Activated naive CD4-positive, alpha-beta T cell treated with anti-CD3 and anti-CD28 coated beads, Interleukin-2, amount 10 ng/mL, durations not matched to agents 7 days and 5 days (primary cell): Measurements from ENCODE around the gene ACSF2.
A peak's percentile ranks its signal among the peaks of the same experiment; 100 is the strongest.

Source experiments
- CTCF ChIA-PET: fragments of 350-600 bp; sonication (Branson Sonifier 250); formaldehyde crosslinking; loops from one replicate; lab custom pipeline; 2021; ENCODE audit warnings: antibody characterized with exemption; lab: Charles Lee
- DNase-seq: peaks from one replicate; pipeline ENCODE4 v3.0.0-alpha.2; 2020
- H3K27ac Mint-ChIP-seq: one replicate; pipeline ENCODE4 v1.8.0; 2021; ENCODE audit warnings: mild to moderate bottlenecking, moderate library complexity, mixed read lengths
- H3K27me3 Mint-ChIP-seq: one replicate; pipeline ENCODE4 v1.8.0; 2021; ENCODE audit warnings: mild to moderate bottlenecking, mixed read lengths
- H3K36me3 Mint-ChIP-seq: one replicate; pipeline ENCODE4 v1.8.0; 2021; ENCODE audit warnings: mixed read lengths
- H3K4me1 Mint-ChIP-seq: one replicate; pipeline ENCODE4 v1.8.0; 2021; ENCODE audit warnings: mixed read lengths
- H3K4me3 Mint-ChIP-seq: one replicate; pipeline ENCODE4 v1.8.0; 2021; ENCODE audit warnings: mild to moderate bottlenecking, moderate library complexity, mixed read lengths
- H3K9me3 Mint-ChIP-seq: one replicate; pipeline ENCODE4 v1.8.0; 2021; ENCODE audit warnings: mixed read lengths

Gene ACSF2

DNA sequence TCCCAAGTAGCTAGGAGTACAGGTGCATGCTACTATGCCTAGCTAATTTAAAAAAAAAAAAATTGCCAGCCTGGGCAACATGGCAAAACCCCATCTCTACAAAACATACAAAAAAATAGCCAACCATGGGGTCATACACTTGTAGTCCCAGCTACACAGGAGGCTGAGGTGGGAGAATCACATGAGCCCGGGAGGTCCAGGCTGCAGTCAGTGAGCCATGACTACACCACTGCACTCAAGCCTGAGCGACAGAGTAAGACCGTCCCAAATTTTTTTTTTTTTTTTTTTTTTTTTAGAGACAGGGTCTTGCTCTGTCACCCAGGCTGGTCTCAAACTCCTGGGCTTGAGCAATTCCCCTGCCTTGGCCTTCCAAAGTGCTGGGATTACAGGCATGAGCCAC is 27.9 kb downstream of the ACSF2 start:
- peaks cover 4% of the 10 kb centered on the region for H3K4me1 Mint-ChIP-seq
- H3K27ac Mint-ChIP-seq = no peak overlapping the region
- DNase-seq = no peak
- CTCF ChIA-PET = no interaction called here
- H3K27me3 Mint-ChIP-seq = no peaks in the 10 kb centered on the region
- H3K4me3 Mint-ChIP-seq = no peak overlapping the region
- no peaks in the 10 kb centered on the region for H3K36me3 Mint-ChIP-seq
- H3K9me3 Mint-ChIP-seq = no peaks in the 10 kb centered on the region

DNA sequence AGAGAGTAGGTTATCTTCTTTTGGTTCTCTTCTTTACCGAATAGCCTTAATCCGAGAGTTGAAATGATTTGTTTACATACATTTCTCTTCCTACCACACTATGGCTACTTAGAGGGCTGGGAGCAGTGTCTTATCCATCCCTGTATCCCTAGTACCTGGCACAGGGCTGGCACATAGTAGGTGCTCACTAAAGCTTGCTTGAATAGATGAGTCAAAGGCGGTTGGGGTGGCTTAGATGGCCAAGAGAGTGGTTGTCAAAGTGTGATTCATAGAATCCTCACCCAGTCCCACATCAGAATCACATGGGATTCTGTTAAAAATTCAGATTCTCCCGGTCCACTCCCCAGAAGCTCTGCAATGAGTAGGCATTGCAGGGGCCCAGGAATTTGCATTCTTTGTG is 31.6 kb downstream of the ACSF2 start:
- CTCF ChIA-PET = interaction anchor here (1.1 kb wide), 2 partner anchors 9 to 23 kb away, joined by 3 to 4 read pairs; no protein-coding TSS in a partner anchor
- DNase-seq = no peak
- H3K36me3 Mint-ChIP-seq = no peaks in the 10 kb centered on the region
- H3K27me3 Mint-ChIP-seq = no peaks in the 10 kb centered on the region
- H3K27ac Mint-ChIP-seq = no peak overlapping the region
- no peak overlapping the region for H3K4me3 Mint-ChIP-seq
- no peaks in the 10 kb centered on the region for H3K9me3 Mint-ChIP-seq
- H3K4me1 Mint-ChIP-seq = no peaks in the 10 kb centered on the region

DNA sequence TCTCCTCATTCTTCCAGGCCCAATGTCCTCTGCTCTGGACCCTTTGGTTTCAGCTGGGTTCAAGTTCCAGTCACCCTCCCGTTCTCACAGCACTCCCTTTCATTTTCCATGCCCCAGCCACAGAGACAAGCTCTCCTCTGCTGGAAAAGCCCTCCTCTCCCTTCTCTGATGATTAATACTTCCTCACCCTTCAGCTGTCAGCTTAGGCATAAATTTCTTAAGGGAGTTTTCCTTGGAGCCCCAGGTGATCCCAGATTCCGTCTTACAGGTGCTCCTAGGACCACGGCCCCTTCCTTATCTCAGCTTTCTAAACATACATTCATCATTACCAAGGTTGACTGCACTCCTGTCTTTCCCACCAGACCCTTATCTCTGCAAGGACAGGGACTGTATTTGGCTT is 32.3 kb downstream of the ACSF2 start:
- no peaks in the 10 kb centered on the region for H3K27me3 Mint-ChIP-seq
- no peaks in the 10 kb centered on the region for H3K4me1 Mint-ChIP-seq
- H3K36me3 Mint-ChIP-seq = no peaks in the 10 kb centered on the region
- DNase-seq = no peak
- H3K9me3 Mint-ChIP-seq = no peaks in the 10 kb centered on the region
- CTCF ChIA-PET = no interaction called here
- H3K27ac Mint-ChIP-seq = no peak overlapping the region
- no peak overlapping the region for H3K4me3 Mint-ChIP-seq

DNA sequence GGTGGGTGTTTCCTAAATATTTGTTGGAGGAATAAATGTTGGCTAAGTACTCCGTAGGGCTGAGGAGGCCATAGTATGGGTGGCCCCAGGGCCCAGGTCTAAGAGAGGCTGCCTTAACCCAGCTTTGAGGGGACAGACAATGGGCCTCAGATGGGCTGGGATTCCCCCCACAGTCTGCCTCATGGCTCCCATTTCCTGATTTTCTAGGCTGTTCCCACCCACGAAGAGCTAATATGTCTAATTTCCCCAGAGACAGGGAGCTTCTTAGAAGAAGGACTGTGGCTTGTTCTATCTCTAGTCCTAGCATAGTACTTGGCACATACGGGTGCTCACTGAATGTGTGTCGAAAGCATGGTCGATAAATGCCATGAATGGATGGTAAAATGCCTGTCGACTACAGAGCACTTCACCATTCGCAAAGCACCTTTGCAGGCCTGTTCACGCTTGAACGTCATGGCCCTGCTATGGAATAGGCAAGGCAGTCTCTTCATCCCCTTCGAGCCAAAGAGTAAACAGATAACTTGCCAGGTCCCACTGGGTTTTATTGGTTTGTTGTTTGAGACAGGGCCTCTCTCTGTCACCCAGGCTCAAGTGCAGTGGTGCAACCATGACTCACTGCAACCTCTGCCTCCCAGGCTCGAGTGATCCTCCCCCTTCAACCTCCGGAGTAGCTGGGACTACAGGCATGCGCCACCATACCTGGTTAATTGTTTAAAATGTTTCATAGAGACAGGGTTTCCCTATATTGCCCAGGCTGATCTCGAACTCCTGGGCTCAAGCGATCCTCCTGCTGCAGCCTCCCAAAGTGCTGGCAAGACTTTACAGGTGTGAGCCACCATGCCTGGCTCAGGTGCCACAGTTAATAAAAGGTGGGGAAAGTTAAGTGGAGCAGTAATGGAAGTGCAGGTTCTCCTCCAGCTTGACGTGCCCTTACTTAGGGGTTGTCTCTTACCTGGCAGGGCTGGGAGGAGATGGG is 33.0 kb downstream of the ACSF2 start:
- DNase-seq = peak; percentile 14
- no peak overlapping the region for H3K27ac Mint-ChIP-seq
- CTCF ChIA-PET = no interaction called here

DNA sequence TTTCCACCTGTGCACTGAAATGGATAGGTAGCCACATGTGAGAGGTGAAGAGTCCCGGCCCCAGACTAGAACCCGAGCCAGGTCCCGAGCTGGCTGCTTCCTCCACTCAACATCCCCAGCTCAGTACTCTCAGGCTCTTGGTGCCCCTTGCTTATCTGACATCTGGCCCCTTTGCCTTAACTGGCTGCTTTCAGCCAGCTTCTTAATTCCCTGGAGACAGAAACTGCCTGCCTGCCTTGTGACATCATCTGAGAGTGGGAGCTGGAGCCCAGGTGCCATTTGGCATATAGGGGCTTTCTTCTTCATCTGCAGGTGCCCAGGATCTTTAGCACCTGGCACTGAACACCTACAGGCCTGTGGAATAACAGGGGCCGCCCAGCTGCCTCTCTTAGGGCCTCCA is 33.7 kb downstream of the ACSF2 start:
- CTCF ChIA-PET = no interaction called here
- Mint-ChIP-seq H3K4me1 (no peaks in the 10 kb centered on the region), H3K27ac (no peak overlapping the region), H3K4me3 (no peak overlapping the region), H3K36me3 (no peaks in the 10 kb centered on the region), H3K9me3 (no peaks in the 10 kb centered on the region), H3K27me3 (peaks cover 3% of the 10 kb centered on the region)
- peak; percentile 8 for DNase-seq

More for the DNA sequence above, 33.0 kb downstream of the ACSF2 start:
- no peak overlapping the region for H3K4me3 Mint-ChIP-seq
- H3K27me3 Mint-ChIP-seq = no peaks in the 10 kb centered on the region
- no peaks in the 10 kb centered on the region for H3K36me3 Mint-ChIP-seq
- no peaks in the 10 kb centered on the region for H3K4me1 Mint-ChIP-seq
- no peaks in the 10 kb centered on the region for H3K9me3 Mint-ChIP-seq

DNA sequence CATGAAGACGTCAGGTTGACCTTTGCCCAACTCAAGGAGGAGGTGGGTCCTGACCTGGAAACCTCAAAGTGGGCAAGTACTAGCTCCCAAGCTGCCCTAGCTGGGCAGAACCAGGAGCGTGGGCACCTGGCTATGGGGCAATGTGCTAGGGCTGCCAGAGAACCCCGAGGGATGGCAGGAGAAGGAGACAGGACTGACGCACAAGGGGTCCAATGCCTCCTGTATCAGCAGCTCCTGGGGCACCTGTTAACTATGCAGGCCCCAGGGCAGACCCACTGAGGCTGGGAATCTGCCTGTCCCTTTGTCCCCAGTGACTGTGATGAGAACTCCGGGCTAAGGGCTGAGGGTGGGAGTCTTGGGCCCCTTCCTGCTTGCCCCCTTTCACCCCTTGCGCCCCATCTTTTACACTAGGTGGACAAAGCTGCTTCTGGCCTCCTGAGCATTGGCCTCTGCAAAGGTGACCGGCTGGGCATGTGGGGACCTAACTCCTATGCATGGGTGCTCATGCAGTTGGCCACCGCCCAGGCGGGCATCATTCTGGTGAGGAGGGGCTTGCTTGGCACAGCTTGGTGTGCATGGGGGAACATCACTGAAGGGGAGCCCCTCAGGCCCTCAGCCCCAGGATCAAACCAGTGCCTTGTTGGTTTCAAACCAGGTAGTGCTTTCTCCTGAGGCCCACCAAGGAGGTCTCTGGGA is 35.0 kb downstream of the ACSF2 start:
- H3K4me1 Mint-ChIP-seq = no peaks in the 10 kb centered on the region
- CTCF ChIA-PET = no interaction called here
- DNase-seq = peak; percentile 8
- H3K4me3 Mint-ChIP-seq = no peak overlapping the region
- H3K9me3 Mint-ChIP-seq = no peaks in the 10 kb centered on the region
- H3K27ac Mint-ChIP-seq = no peak overlapping the region
- H3K27me3 Mint-ChIP-seq = peaks cover 13% of the 10 kb centered on the region
- no peaks in the 10 kb centered on the region for H3K36me3 Mint-ChIP-seq

DNA sequence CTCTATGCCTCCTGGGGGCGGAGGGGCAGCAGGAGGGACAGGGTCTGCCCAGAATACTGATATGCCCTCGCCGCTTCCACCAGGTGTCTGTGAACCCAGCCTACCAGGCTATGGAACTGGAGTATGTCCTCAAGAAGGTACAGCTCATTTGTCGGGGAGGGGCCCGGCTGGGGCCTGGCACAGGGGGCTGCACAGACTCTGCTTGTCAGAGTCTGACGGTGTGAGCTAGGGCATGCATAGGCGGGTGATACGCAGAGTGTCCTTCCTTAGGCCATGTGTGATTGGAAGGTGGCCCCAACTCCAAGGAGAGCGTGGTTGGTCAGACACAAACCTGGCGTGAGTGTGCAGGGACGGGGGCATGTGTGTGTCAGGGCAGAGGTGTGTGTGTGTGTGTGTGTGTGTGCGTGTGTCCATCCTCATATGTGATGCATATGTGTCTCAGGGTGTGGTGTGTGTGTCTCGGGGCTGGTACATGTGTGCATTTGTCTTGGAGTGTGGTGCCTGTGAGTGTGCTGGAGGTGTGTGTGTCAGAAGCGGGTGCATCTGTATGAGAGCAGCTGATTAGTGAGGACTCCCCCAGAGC is 35.6 kb downstream of the ACSF2 start:
- H3K36me3 Mint-ChIP-seq = no peaks in the 10 kb centered on the region
- no peak overlapping the region for H3K4me3 Mint-ChIP-seq
- H3K4me1 Mint-ChIP-seq = no peaks in the 10 kb centered on the region
- H3K27ac Mint-ChIP-seq = no peak overlapping the region
- H3K27me3 Mint-ChIP-seq = peaks cover 18% of the 10 kb centered on the region
- DNase-seq = no peak
- CTCF ChIA-PET = no interaction called here
- H3K9me3 Mint-ChIP-seq = no peaks in the 10 kb centered on the region

DNA sequence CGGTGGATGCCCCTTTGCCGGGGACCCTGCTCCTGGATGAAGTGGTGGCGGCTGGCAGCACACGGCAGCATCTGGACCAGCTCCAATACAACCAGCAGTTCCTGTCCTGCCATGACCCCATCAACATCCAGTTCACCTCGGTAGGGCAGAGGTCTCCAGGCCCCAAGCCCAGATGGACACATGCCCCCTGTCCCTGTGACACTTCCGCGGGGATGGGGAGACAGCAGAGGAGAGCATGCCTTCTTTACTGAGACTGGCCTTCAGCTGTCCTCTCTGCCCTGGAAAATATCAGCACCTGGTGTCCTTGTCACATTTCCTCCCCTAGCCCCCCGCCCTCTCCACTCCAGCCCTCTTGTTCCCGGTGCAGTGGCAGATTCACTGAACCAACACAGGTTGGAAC is 36.4 kb downstream of the ACSF2 start:
- CTCF ChIA-PET = no interaction called here
- Mint-ChIP-seq H3K9me3 (no peaks in the 10 kb centered on the region), H3K4me3 (no peak overlapping the region), H3K36me3 (no peaks in the 10 kb centered on the region), H3K27me3 (peaks cover 26% of the 10 kb centered on the region), H3K27ac (no peak overlapping the region), H3K4me1 (peaks cover under 1% of the 10 kb centered on the region)
- DNase-seq = peak; percentile 6

DNA sequence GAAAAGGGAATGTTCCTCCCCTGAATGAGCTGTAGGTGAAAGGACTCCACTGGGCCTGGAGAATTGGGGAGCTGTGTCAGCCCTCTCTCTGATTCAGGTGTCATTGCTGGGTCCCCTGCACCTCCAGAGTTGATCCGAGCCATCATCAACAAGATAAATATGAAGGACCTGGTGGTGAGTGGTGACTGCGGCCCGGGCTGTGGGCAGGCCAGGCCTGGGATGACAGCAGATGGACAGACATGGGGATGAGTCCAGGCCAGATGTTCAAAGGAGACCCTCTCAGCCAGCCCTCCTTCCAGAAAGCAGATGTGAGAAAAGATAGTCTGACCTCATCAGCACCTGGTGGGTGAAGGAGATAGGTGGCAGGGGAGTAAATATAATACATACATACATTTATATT is 38.1 kb downstream of the ACSF2 start:
- Mint-ChIP-seq H3K27ac (no peak overlapping the region), H3K27me3 (peaks cover 42% of the 10 kb centered on the region), H3K4me1 (peaks cover 8% of the 10 kb centered on the region), H3K36me3 (no peaks in the 10 kb centered on the region), H3K9me3 (no peaks in the 10 kb centered on the region), H3K4me3 (no peak overlapping the region)
- CTCF ChIA-PET = interaction anchor here (1.6 kb wide), 1 partner anchor 102 kb away, joined by 7 read pairs; no protein-coding TSS in a partner anchor
- DNase-seq = peak; percentile 18

DNA sequence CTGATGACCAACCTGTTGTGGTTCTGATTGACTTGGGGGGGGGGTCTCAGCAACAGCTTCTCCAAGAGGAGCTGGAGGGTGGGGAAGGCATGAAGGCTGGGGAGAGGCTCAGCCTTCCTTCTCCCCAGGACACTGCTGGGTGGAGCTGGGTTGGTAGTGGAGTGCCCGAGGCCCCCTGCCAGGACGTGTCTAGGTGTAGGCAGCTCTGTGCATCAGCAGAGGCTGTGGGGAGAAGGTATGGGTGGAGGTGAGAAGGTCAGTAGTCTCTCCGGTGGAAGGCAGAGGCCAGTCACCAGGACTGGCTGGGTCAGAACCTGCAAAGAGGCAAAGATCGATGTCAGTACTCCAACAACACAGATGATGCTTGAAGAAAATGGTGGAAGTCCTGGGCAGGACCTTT is 38.7 kb downstream of the ACSF2 start:
- peaks cover 8% of the 10 kb centered on the region for H3K4me1 Mint-ChIP-seq
- no peaks in the 10 kb centered on the region for H3K36me3 Mint-ChIP-seq
- peaks cover 48% of the 10 kb centered on the region for H3K27me3 Mint-ChIP-seq
- DNase-seq = peak; percentile 8
- H3K4me3 Mint-ChIP-seq = no peak overlapping the region
- no peak overlapping the region for H3K27ac Mint-ChIP-seq
- CTCF ChIA-PET = interaction anchor here (1.6 kb wide), 1 partner anchor 103 kb away, joined by 7 read pairs; no protein-coding TSS in a partner anchor
- no peaks in the 10 kb centered on the region for H3K9me3 Mint-ChIP-seq

DNA sequence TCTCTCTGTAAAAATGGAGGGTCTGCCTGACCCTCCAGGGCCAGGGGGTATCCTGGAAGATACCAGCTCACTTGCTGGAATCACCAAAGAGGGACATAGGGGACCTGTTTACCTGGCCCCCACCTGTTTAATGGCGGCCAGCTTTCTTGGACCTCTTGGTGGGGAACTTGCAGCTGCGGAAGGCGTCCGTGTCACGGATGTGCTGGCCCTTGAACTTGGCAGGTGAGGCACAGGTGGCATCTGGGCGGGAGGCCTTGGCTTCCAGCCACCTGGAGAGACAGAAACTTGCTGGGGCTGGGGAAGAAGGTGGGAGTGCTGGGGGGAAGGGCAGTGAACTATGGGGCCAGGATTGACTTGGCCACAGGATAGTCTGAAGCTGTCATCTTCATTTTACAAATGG is 39.2 kb downstream of the ACSF2 start:
- CTCF ChIA-PET = interaction anchor here (1.6 kb wide), 1 partner anchor 103 kb away, joined by 7 read pairs; no protein-coding TSS in a partner anchor

DNA sequence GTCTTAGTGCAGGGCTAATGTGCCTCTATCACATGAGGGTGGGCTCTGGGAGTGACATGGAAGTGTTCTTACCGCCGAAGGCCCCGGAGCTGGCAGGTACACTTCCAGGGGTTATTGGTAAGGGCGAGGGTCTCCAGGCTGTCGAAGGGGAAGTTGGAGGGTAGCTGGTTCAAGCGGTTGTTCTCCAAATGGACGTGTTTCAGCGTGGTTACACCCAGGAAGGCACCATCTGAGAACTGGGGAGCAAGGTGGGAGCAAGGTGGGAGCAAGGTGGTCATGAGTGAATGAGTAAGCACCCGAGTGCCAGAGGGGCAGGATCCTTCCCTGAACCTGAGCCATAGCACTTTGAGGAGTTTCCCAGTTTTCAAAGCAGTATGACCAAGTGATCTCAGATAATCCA is 39.6 kb downstream of the ACSF2 start:
- Mint-ChIP-seq H3K4me3 (no peak overlapping the region), H3K4me1 (peaks cover 8% of the 10 kb centered on the region), H3K27ac (no peak overlapping the region), H3K27me3 (peaks cover 57% of the 10 kb centered on the region), H3K9me3 (no peaks in the 10 kb centered on the region), H3K36me3 (no peaks in the 10 kb centered on the region)
- CTCF ChIA-PET = interaction anchor here (0.6 kb wide), 1 partner anchor 18 kb away, joined by 3 read pairs; no protein-coding TSS in a partner anchor
- peak; percentile 15 for DNase-seq

More for the DNA sequence above, 39.2 kb downstream of the ACSF2 start:
- Mint-ChIP-seq H3K4me3 (no peak overlapping the region), H3K4me1 (peaks cover 8% of the 10 kb centered on the region), H3K9me3 (no peaks in the 10 kb centered on the region), H3K27me3 (peaks cover 52% of the 10 kb centered on the region), H3K36me3 (no peaks in the 10 kb centered on the region), H3K27ac (no peak overlapping the region)
- DNase-seq = peak; percentile 12

DNA sequence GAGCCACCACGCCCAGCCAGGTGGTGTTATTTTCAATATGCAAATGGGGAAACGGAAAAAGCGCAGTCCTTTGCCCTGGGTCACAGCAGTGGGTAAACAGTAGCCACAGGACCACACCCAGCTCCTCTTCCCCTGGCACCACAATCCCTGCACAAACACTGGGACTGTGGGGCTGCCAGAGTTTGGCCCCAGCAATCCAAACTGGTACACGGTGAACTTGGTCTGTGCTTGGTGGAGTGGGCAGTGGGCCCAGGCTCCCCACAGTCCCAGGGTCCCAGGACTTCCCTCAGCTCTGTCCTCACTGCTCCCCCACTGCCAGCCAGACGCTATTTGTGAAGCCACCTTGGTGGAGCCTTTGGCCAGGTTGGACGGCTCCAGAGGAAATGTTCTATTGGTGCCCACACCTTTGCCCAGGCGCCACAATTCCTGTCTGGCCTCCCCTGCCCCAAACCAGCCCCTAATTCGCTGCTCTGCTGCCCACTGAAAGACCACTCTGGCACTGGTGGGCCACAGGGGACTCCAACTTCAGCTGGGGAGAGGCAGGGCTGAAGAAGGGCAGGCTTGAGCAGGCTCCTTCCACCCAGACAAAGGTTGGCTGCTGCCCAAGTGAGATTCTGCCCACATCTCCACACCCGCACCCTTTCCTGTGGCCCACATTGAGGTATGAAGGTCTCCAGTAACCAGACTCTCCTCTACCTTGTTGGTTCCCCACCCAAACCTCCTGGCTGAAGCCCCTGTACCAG is 40.5 kb downstream of the ACSF2 start:
- Mint-ChIP-seq H3K36me3 (no peaks in the 10 kb centered on the region), H3K27me3 (peaks cover 66% of the 10 kb centered on the region), H3K4me1 (peaks cover 8% of the 10 kb centered on the region), H3K27ac (no peak overlapping the region), H3K4me3 (no peak overlapping the region), H3K9me3 (no peaks in the 10 kb centered on the region)
- CTCF ChIA-PET = interaction anchor here (0.5 kb wide), 1 partner anchor 9 kb away, joined by 3 read pairs; no protein-coding TSS in a partner anchor
- DNase-seq = peak; percentile 6
